ENCODE data around the gene TRIM24. TPM values are rescaled to one million over a fixed set of nuclear protein-coding genes. Genes with fewer than 3 reads are reported as not detected.
"Not testable (repeated sequence)": the region's sequence is repeated elsewhere in the genome, so short reads cannot be mapped to it uniquely, and the experiment has no call there.

Gene TRIM24
- total RNA-seq, 1 donor from 2014 or later: 15.7 TPM

DNA sequence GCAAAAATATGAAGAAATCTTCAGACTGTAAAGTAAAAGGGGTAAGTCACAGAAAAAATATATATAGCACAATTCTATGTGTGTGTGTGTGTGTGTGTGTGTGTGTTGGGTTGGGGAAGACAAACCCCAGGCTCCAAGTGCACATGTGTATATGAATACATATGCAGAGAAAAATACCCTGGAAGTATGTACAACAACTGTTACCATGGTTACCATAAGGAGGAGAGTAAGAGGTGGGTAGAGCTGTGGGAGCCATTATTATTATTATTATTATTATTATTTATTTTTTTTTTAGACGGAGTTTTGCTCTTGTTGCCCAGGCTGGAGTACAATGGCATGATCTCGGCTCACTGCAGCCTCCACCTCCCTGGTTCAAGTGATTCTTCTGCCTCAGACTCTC lies 23.7 kb upstream of the TRIM24 start:
- intact Hi-C loops (cut with micrococcal nuclease): no loop called here
- DNase-seq (ENCODE audit: low spot score): no peak
- Mint-ChIP-seq H3K27me3 (ENCODE audit: insufficient read depth) (peaks cover 4% of the 10 kb centered on the region), H3K9me3 (peaks cover 5% of the 10 kb centered on the region), H3K4me1 (ENCODE audit: low read depth) (no peaks in the 10 kb centered on the region), H3K27ac (no peak overlapping the region), H3K4me3 (no peak overlapping the region), H3K36me3 (ENCODE audit: low read depth) (no peaks in the 10 kb centered on the region)

DNA sequence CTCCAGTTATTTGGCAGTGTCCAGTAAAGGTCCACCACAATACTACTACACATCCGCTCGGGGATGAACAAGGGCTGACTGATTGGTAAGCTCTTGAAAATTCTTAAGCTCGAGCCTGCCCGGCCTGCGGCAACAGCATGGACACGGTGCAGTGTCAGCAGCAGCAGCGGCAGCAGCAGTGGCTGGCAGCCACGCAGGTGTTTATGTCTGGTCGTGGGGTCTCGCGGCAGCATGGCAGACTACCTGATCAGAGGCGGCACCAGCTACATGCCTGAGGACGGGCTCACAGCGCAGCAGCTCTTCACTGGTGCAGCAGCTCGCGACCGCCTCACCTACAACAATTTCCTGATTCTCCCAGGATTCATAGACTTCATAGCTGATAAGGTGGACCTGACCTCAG lies 19.6 kb upstream of the TRIM24 start:
- no peaks in the 10 kb centered on the region for H3K36me3 Mint-ChIP-seq (ENCODE audit: low read depth)
- H3K27me3 Mint-ChIP-seq (ENCODE audit: insufficient read depth): no peaks in the 10 kb centered on the region
- intact Hi-C loops (cut with micrococcal nuclease): no loop called here
- no peak for DNase-seq (ENCODE audit: low spot score)
- no peaks in the 10 kb centered on the region for H3K9me3 Mint-ChIP-seq
- H3K4me3 Mint-ChIP-seq: no peak overlapping the region
- no peak overlapping the region for H3K27ac Mint-ChIP-seq
- H3K4me1 Mint-ChIP-seq (ENCODE audit: low read depth): no peaks in the 10 kb centered on the region

GRCh38 chr7:138442822-138443221 lies 17.2 kb upstream of the TRIM24 start:
- no peak for DNase-seq (ENCODE audit: low spot score)
- intact Hi-C loops (cut with micrococcal nuclease): no loop called here
- no peak overlapping the region for H3K27ac Mint-ChIP-seq

GRCh38 chr7:138449580-138449979 lies 10.5 kb upstream of the TRIM24 start:
- intact Hi-C loops (cut with micrococcal nuclease): loop anchor here (1.0 to 2.0 kb wide), 2 partner anchors 289 to 417 kb away; no protein-coding TSS in a partner anchor
- Mint-ChIP-seq H3K4me1 (ENCODE audit: low read depth) (no peaks in the 10 kb centered on the region), H3K9me3 (no peaks in the 10 kb centered on the region), H3K36me3 (ENCODE audit: low read depth) (no peaks in the 10 kb centered on the region), H3K27ac (no peak overlapping the region), H3K27me3 (ENCODE audit: insufficient read depth) (peaks cover 5% of the 10 kb centered on the region), H3K4me3 (no peak overlapping the region)
- DNase-seq (ENCODE audit: low spot score): no peak

More at GRCh38 chr7:138442822-138443221, 17.2 kb upstream of the TRIM24 start:
- no peaks in the 10 kb centered on the region for H3K4me1 Mint-ChIP-seq (ENCODE audit: low read depth)
- peaks cover 5% of the 10 kb centered on the region for H3K27me3 Mint-ChIP-seq (ENCODE audit: insufficient read depth)
- no peak overlapping the region for H3K4me3 Mint-ChIP-seq
- no peaks in the 10 kb centered on the region for H3K9me3 Mint-ChIP-seq
- no peaks in the 10 kb centered on the region for H3K36me3 Mint-ChIP-seq (ENCODE audit: low read depth)

DNA sequence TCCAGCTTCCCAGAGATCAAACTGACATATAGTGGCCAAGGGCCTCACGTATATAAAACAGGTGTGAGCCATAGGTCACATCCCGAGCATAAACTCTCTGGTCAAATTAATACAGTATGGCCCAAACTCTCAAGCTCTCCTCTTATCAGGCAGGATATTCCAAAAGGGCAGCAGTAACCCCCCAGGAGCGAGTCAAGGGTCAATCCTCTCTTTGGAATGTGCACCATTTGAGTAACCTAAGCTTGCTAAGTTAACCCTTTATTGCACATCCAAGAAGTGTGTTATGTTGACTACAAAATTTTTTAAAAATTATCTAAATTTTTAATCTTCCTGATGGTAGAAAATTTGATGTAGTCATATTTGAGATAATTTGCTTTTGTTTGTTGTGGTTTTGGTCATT lies 4.5 kb upstream of the TRIM24 start:
- Mint-ChIP-seq H3K27me3 (ENCODE audit: insufficient read depth) (no peaks in the 10 kb centered on the region), H3K4me1 (ENCODE audit: low read depth) (peaks cover 7% of the 10 kb centered on the region), H3K27ac (no peak overlapping the region), H3K36me3 (ENCODE audit: low read depth) (no peaks in the 10 kb centered on the region), H3K9me3 (no peaks in the 10 kb centered on the region), H3K4me3 (no peak overlapping the region)
- no peak for DNase-seq (ENCODE audit: low spot score)
- intact Hi-C loops (cut with micrococcal nuclease): no loop called here

DNA sequence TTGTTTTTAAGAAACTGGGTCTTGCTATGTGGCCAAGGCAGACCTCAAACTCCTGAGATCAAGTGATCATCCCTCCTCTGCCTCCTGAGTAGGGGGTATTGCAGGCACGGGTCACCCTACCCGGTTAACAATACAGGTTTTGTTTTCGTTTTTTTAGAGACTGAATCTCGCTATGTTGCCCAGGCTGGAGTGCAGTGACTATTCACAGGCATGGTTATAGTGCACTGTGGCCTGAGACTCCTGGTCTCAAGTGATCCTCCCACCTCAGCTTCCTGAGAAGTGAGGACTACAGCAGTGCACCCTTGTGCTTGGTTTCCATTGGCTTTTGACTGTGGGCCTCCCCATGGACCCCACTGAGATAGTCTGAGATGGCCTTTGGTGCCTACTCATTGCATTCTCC lies 3.8 kb upstream of the TRIM24 start:
- Mint-ChIP-seq H3K4me1 (ENCODE audit: low read depth) (peaks cover 9% of the 10 kb centered on the region), H3K4me3 (no peak overlapping the region), H3K27me3 (ENCODE audit: insufficient read depth) (no peaks in the 10 kb centered on the region), H3K36me3 (ENCODE audit: low read depth) (peaks cover 2% of the 10 kb centered on the region), H3K27ac (no peak overlapping the region), H3K9me3 (no peaks in the 10 kb centered on the region)
- intact Hi-C loops (cut with micrococcal nuclease): no loop called here
- no peak for DNase-seq (ENCODE audit: low spot score)

- Mint-ChIP-seq H3K27ac (no peak overlapping the region), H3K4me3 (peak overlapping the region; percentile 12), H3K4me1 (ENCODE audit: low read depth) (peaks cover 26% of the 10 kb centered on the region), H3K36me3 (ENCODE audit: low read depth) (peaks cover 8% of the 10 kb centered on the region), H3K9me3 (no peaks in the 10 kb centered on the region), H3K27me3 (ENCODE audit: insufficient read depth) (no peaks in the 10 kb centered on the region)
- intact Hi-C loops (cut with micrococcal nuclease): no loop called here
- DNase-seq (ENCODE audit: low spot score): no peak
Measured at GRCh38 chr7:138458576-138459412, 1.3 kb upstream of the TRIM24 start.

DNA sequence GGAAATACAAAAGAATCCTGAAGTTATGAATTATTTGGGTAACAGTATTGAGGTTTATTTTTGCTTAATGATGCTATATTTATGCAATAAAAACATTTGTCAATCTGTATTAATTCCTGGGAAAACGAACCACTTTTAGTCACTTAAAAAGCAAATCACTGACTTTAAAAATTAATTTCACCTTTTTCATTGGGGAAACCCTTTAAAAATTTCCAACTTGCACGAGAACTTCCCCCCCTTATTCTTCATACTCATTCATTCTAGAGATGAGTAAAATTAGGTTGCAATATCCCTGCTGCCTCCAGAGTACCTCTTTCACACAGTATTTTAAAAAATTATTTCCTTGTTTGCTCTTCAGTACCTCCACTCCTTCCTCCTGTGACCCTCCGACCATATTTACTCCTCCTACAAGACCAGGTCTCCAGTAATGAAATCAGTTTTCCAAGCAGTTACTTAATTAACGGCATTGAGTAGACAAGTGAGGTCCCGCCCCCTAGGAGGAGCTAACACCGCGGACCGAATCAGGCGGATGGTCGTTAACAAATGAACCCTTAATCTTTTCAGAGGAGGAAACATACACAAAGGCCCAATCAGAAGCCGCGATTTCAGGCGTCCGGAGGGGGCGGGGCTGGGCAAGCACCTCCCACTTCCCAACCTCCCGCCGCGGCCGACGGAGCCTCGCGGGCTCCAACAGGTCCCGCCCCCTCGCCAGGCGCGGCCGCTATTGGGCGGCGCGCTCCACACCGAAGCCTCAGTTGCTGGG lies 465 bp upstream of the TRIM24 start:
- H3K4me1 Mint-ChIP-seq (ENCODE audit: low read depth): peaks cover 26% of the 10 kb centered on the region

GRCh38 chr7:138460649-138461607 lies 869 bp downstream of the TRIM24 start:
- DNase-seq (ENCODE audit: low spot score): peak; percentile 54
- Mint-ChIP-seq H3K27me3 (ENCODE audit: insufficient read depth) (no peaks in the 10 kb centered on the region), H3K4me1 (ENCODE audit: low read depth) (peaks cover 33% of the 10 kb centered on the region), H3K36me3 (ENCODE audit: low read depth) (peaks cover 14% of the 10 kb centered on the region), H3K4me3 (peak overlapping the region; percentile 91), H3K9me3 (no peaks in the 10 kb centered on the region), H3K27ac (peak overlapping the region; percentile 93)
- intact Hi-C loops (cut with micrococcal nuclease): loop anchor here (1.0 to 10.0 kb wide), 7 partner anchors 16 to 584 kb away; no protein-coding TSS in a partner anchor

More for the DNA sequence above, 465 bp upstream of the TRIM24 start:
- Mint-ChIP-seq H3K27me3 (ENCODE audit: insufficient read depth) (no peaks in the 10 kb centered on the region), H3K9me3 (no peaks in the 10 kb centered on the region), H3K27ac (peak overlapping the region; percentile 18), H3K36me3 (ENCODE audit: low read depth) (peaks cover 11% of the 10 kb centered on the region), H3K4me3 (peak overlapping the region; percentile 79)
- intact Hi-C loops (cut with micrococcal nuclease): loop anchor here (1.0 to 10.0 kb wide), 7 partner anchors 17 to 585 kb away; no protein-coding TSS in a partner anchor
- peak; percentile 97 for DNase-seq (ENCODE audit: low spot score)

- not testable (repeated sequence) for H3K9me3 Mint-ChIP-seq; DNase-seq (ENCODE audit: low spot score); H3K27me3 Mint-ChIP-seq (ENCODE audit: insufficient read depth); H3K27ac Mint-ChIP-seq
- H3K4me3 Mint-ChIP-seq: peak overlapping the region; percentile 75
- intact Hi-C loops (cut with micrococcal nuclease): loop anchor here (10.0 kb wide), 1 partner anchor 582 kb away; no protein-coding TSS in a partner anchor
- H3K4me1 Mint-ChIP-seq (ENCODE audit: low read depth): peaks cover 40% of the 10 kb centered on the region
- H3K36me3 Mint-ChIP-seq (ENCODE audit: low read depth): peaks cover 17% of the 10 kb centered on the region
Measured at GRCh38 chr7:138463291-138463618, 3.2 kb downstream of the TRIM24 start.

- intact Hi-C loops (cut with micrococcal nuclease): loop anchor here (10.0 kb wide), 1 partner anchor 580 kb away; no protein-coding TSS in a partner anchor
- no peak for DNase-seq (ENCODE audit: low spot score)
- Mint-ChIP-seq H3K9me3 (no peaks in the 10 kb centered on the region), H3K36me3 (ENCODE audit: low read depth) (peaks cover 22% of the 10 kb centered on the region), H3K4me1 (ENCODE audit: low read depth) (peaks cover 40% of the 10 kb centered on the region), H3K4me3 (no peak overlapping the region), H3K27ac (no peak overlapping the region), H3K27me3 (ENCODE audit: insufficient read depth) (no peaks in the 10 kb centered on the region)
Measured at GRCh38 chr7:138465046-138465445, 5.0 kb downstream of the TRIM24 start.

DNA sequence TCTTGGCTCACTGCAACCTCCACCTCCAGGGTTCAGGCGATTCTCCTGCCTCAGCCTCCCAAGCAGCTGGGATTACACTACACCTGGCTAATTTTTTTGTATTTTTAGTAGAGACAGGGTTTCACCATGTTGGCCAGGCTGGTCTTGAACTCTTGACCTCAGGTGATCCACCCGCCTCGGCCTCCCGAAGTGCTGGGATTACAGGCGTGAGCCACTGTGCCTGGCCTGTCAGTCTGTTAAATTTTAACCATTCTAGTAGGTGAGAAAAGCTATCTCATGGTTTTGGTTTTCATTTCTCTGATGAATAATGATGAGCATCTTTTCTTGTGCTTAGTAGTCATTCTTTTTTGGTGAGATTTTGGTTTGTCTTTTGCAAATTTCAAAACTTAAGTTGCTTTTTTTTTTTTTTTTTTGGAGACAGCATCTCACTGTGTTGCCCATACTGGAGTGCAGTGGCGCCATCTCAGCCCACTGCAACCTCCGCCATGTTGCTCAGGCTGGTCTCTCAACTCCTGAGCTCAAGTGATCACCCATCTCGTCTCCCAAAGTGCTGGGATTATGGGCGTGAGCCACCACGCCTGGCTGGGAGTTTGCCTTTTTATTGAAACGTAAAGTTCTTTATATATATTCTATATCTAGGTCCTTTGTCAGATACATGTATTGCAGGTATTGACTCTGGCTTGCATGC lies 6.2 kb downstream of the TRIM24 start:
- not testable (repeated sequence) for H3K27ac Mint-ChIP-seq; H3K27me3 Mint-ChIP-seq (ENCODE audit: insufficient read depth); H3K9me3 Mint-ChIP-seq; DNase-seq (ENCODE audit: low spot score); H3K4me3 Mint-ChIP-seq
- H3K4me1 Mint-ChIP-seq (ENCODE audit: low read depth): peaks cover 38% of the 10 kb centered on the region
- peaks cover 20% of the 10 kb centered on the region for H3K36me3 Mint-ChIP-seq (ENCODE audit: low read depth)
- intact Hi-C loops (cut with micrococcal nuclease): loop anchor here (10.0 kb wide), 1 partner anchor 579 kb away; no protein-coding TSS in a partner anchor

Data from activated T-helper 1 cell treated with anti-CD3 and anti-CD28 coated beads, Interleukin-12 subunit alpha, Interleukin-12 subunit beta, Interleukin-2, Interleukin-4 antibody, amounts not matched to agents 30 ng/mL and 10 ng/mL and 1 ng/mL, durations not matched to agents 14 hours and 24 hours and 36 hours (primary cell).